Measurements from ENCODE around the gene MYO16. TPM values are rescaled to one million over a fixed set of nuclear protein-coding genes. Genes with fewer than 3 reads are reported as not detected.
A peak's percentile ranks its signal among the peaks of the same experiment; 100 is the strongest.

Gene MYO16
- total RNA-seq, 1 donor from 2014 or later: 0.49 TPM

- Histone ChIP-seq H3K27me3 (no peaks in the 10 kb centered on the region), H3K9me3 (no peaks in the 10 kb centered on the region), H3K36me3 (no peaks in the 10 kb centered on the region), H3K4me1 (no peaks in the 10 kb centered on the region), H3K27ac (no peak overlapping the region), H3K4me3 (no peak overlapping the region)
- DNase-seq (ENCODE audit: extremely low spot score in 2 of 2): no peak
- TF ChIP-seq POLR2A (IDR thresholded peaks at IDR 0.05): no peak
- TF ChIP-seq CTCF (IDR thresholded peaks at IDR 0.05): no peak
- TF ChIP-seq POLR2AphosphoS5 (IDR thresholded peaks at IDR 0.05; ENCODE audit: insufficient read depth in 1 of 2, low read depth in 1 of 2): no peak
- intact Hi-C loops (cut with DNase I): no loop called here
Observed at GRCh38 chr13:109233293-109233692, 603.9 kb downstream of the MYO16 start.

- DNase-seq (ENCODE audit: extremely low spot score in 2 of 2): no peak
- no peak for TF ChIP-seq POLR2A (IDR thresholded peaks at IDR 0.05)
- no peak for TF ChIP-seq POLR2AphosphoS5 (IDR thresholded peaks at IDR 0.05; ENCODE audit: insufficient read depth in 1 of 2, low read depth in 1 of 2)
- no peak for TF ChIP-seq CTCF (IDR thresholded peaks at IDR 0.05)
- H3K36me3 ChIP-seq: no peaks in the 10 kb centered on the region
- intact Hi-C loops (cut with DNase I): no loop called here
- H3K9me3 ChIP-seq: no peaks in the 10 kb centered on the region
- H3K27me3 ChIP-seq: no peaks in the 10 kb centered on the region
- no peaks in the 10 kb centered on the region for H3K4me1 ChIP-seq
- no peak overlapping the region for H3K27ac ChIP-seq
- H3K4me3 ChIP-seq: no peak overlapping the region
Observed at GRCh38 chr13:109235901-109236300, 606.5 kb downstream of the MYO16 start.

- intact Hi-C loops (cut with DNase I): no loop called here
- no peaks in the 10 kb centered on the region for H3K9me3 ChIP-seq
- peaks cover 6% of the 10 kb centered on the region for H3K4me1 ChIP-seq
- H3K27me3 ChIP-seq: no peaks in the 10 kb centered on the region
- no peak for TF ChIP-seq POLR2A (IDR thresholded peaks at IDR 0.05)
- no peak for TF ChIP-seq POLR2AphosphoS5 (IDR thresholded peaks at IDR 0.05; ENCODE audit: insufficient read depth in 1 of 2, low read depth in 1 of 2)
- TF ChIP-seq CTCF (IDR thresholded peaks at IDR 0.05): no peak
- no peak overlapping the region for H3K4me3 ChIP-seq
- no peak overlapping the region for H3K27ac ChIP-seq
- no peaks in the 10 kb centered on the region for H3K36me3 ChIP-seq
- no peak for DNase-seq (ENCODE audit: extremely low spot score in 2 of 2)
Observed at GRCh38 chr13:109241160-109241559, 611.7 kb downstream of the MYO16 start.

GRCh38 chr13:109243311-109243951 lies 614.0 kb downstream of the MYO16 start:
- intact Hi-C loops (cut with DNase I): no loop called here
- H3K9me3 ChIP-seq: no peaks in the 10 kb centered on the region
- no peaks in the 10 kb centered on the region for H3K36me3 ChIP-seq
- no peaks in the 10 kb centered on the region for H3K27me3 ChIP-seq
- no peak overlapping the region for H3K4me3 ChIP-seq
- H3K27ac ChIP-seq: peak overlapping the region; percentile 12
- no peak for TF ChIP-seq POLR2AphosphoS5 (IDR thresholded peaks at IDR 0.05; ENCODE audit: insufficient read depth in 1 of 2, low read depth in 1 of 2)
- TF ChIP-seq POLR2A (IDR thresholded peaks at IDR 0.05): no peak
- no peak for TF ChIP-seq CTCF (IDR thresholded peaks at IDR 0.05)
- no peak for DNase-seq (ENCODE audit: extremely low spot score in 2 of 2)
- peaks cover 6% of the 10 kb centered on the region for H3K4me1 ChIP-seq

- DNase-seq (ENCODE audit: extremely low spot score in 2 of 2): no peak
- no peaks in the 10 kb centered on the region for H3K9me3 ChIP-seq
- H3K27me3 ChIP-seq: no peaks in the 10 kb centered on the region
- no peak overlapping the region for H3K27ac ChIP-seq
- intact Hi-C loops (cut with DNase I): no loop called here
- no peak overlapping the region for H3K4me3 ChIP-seq
- no peaks in the 10 kb centered on the region for H3K36me3 ChIP-seq
- peaks cover 6% of the 10 kb centered on the region for H3K4me1 ChIP-seq
- TF ChIP-seq POLR2A (IDR thresholded peaks at IDR 0.05) (no peak), POLR2AphosphoS5 (IDR thresholded peaks at IDR 0.05; ENCODE audit: insufficient read depth in 1 of 2, low read depth in 1 of 2) (no peak), CTCF (IDR thresholded peaks at IDR 0.05) (no peak)
Observed at GRCh38 chr13:109244566-109244965, 615.2 kb downstream of the MYO16 start.
